HCT116 (cell line): ENCODE measurements around the gene MSI2. TPM values are rescaled to one million over a fixed set of nuclear protein-coding genes. Genes with fewer than 3 reads are reported as not detected.

Source experiments
- ATAC-seq: fragments of 200-7000 bp; cut with Tn5 transposase; 2 replicates; pipeline ENCODE4 v1.9.1; 2020; ENCODE audit warnings: mild to moderate bottlenecking, moderate library complexity
- BruUV-seq: library from RNA; stranded (reverse); fragments of 400-500 nt; replicated peaks from 2 replicates; lab custom pipeline; 2021; lab: Mats Ljungman, UMichigan
- CTCF ChIA-PET: fragments of 300-600 bp; sonication (Branson Sonifier 250); formaldehyde crosslinking; loops from one replicate; lab custom pipeline; 2021; ENCODE audit warnings: antibody characterized with exemption; lab: Charles Lee
- POLR2A ChIA-PET: fragments of 300-600, 350-600 bp; sonication (Branson Sonifier 250); formaldehyde crosslinking; loops from one replicate; lab custom pipeline; 2021; ENCODE audit warnings: antibody characterized with exemption; lab: Charles Lee
- RAD21 ChIA-PET, 2 experiments: fragments of 300-600 bp; sonication (Branson Sonifier 250); formaldehyde crosslinking; loops; one replicate each; lab custom pipeline; 2023; ENCODE audit warnings: low total read pairs in 2 of 2; ENCODE audit not compliant: uncharacterized antibody in 2 of 2, unreplicated experiment in 2 of 2, low non-redundant PET in 1 of 2; lab: Charles Lee
- DNase-seq: peaks from one replicate; pipeline ENCODE4 v3.0.0-alpha.2; 2010; ENCODE audit warnings: low read depth, low spot score
- H2AFZ ChIP-seq: fragments of 200-600 bp; shearing (Covaris generic), sonication (generic); 2 replicates; pipeline ENCODE4 v1.6.1; 2017; ENCODE audit warnings: low read depth, mixed run types, mixed read lengths, antibody characterized with exemption, low read length; ENCODE audit not compliant: poor library complexity, severe bottlenecking
- H3K27ac ChIP-seq: 2 replicates; pipeline ENCODE4 v1.5.1; 2012; ENCODE audit warnings: low read depth, low read length
- H3K27me3 ChIP-seq: fragments of 200-600 bp; sonication (generic); 2 replicates; pipeline ENCODE4 v1.6.1; 2016; ENCODE audit warnings: mixed run types, low read length, mixed read lengths; ENCODE audit not compliant: insufficient read depth
- H3K36me3 ChIP-seq, 2 experiments: fragments of 200-500 bp in 1 of 2; fragments of 200-600 bp in 1 of 2; sonication (Bioruptor generic) in 1 of 2; sonication (generic) in 1 of 2; 2 replicates each; pipeline versions ENCODE4 v1.5.1 to v1.6.1; 2014 to 2016; ENCODE audit warnings: low read length in 2 of 2, inconsistent platforms in 1 of 2, mixed read lengths in 1 of 2, mixed run types in 1 of 2; ENCODE audit not compliant: insufficient read depth in 2 of 2, control insufficient read depth in 1 of 2
- H3K4me1 ChIP-seq, 2 experiments: fragments of 200-600 bp in 1 of 2; sonication (generic) in 1 of 2; 2 replicates each; pipeline versions ENCODE4 v1.5.1 to v1.6.1; 2012 to 2017; ENCODE audit warnings: low read length in 2 of 2, inconsistent platforms in 1 of 2, mild to moderate bottlenecking in 1 of 2, mixed read lengths in 1 of 2, mixed run types in 1 of 2, moderate library complexity in 1 of 2; ENCODE audit not compliant: insufficient read depth in 2 of 2, control insufficient read depth in 1 of 2
- H3K4me2 ChIP-seq: fragments of 200-600 bp; sonication (generic); 2 replicates; pipeline ENCODE4 v1.6.1; 2017; ENCODE audit warnings: mixed run types, low read length, mixed read lengths
- H3K4me3 ChIP-seq, 2 experiments: fragments of 200-600 bp in 1 of 2; sonication (generic) in 1 of 2; replicated peaks in 1 of 2; 2 replicates each; pipeline ENCODE4 v1.5.1; 2011 to 2016; ENCODE audit warnings: low read length in 2 of 2, control low read depth in 1 of 2, low read depth in 1 of 2, mild to moderate bottlenecking in 1 of 2, mixed read lengths in 1 of 2, mixed run types in 1 of 2
- H3K79me2 ChIP-seq: fragments of 200-600 bp; sonication (generic); 2 replicates; pipeline ENCODE4 v1.6.1; 2017; ENCODE audit warnings: mild to moderate bottlenecking, mixed run types, low read length, moderate library complexity, mixed read lengths; ENCODE audit not compliant: insufficient read depth
- H3K9ac ChIP-seq: fragments of 200-600 bp; sonication (generic); 2 replicates; pipeline ENCODE4 v1.6.1; 2016; ENCODE audit warnings: low read length, mixed read lengths
- H3K9me2 ChIP-seq: fragments of 200-600 bp; sonication (generic), shearing (Covaris generic); 2 replicates; pipeline ENCODE4 v1.6.1; 2017; ENCODE audit warnings: mixed run types, mild to moderate bottlenecking, moderate library complexity; ENCODE audit not compliant: insufficient read depth
- H3K9me3 ChIP-seq, 2 experiments: fragments of 200-500 bp in 1 of 2; fragments of 200-600 bp in 1 of 2; sonication (Bioruptor generic) in 1 of 2; sonication (generic) in 1 of 2; 2 replicates each; pipeline ENCODE4 v1.6.1; 2014 to 2017; ENCODE audit warnings: low read length in 2 of 2, mixed read lengths in 2 of 2, inconsistent platforms in 1 of 2, low read depth in 1 of 2, mild to moderate bottlenecking in 1 of 2, mixed run types in 1 of 2, moderate library complexity in 1 of 2; ENCODE audit not compliant: control insufficient read depth in 1 of 2, insufficient read depth in 1 of 2
- H4K20me1 ChIP-seq: fragments of 200-600 bp; sonication (generic), shearing (Covaris generic); 2 replicates; pipeline ENCODE4 v1.6.1; 2017; ENCODE audit warnings: mixed run types, mild to moderate bottlenecking, moderate library complexity; ENCODE audit not compliant: insufficient read depth
- CBX3 ChIP-seq: IDR thresholded peaks from 2 replicates; pipeline ENCODE4 v1.6.1; 2012; ENCODE audit warnings: low read depth
- JUND ChIP-seq: IDR thresholded peaks from 2 replicates; pipeline ENCODE4 v1.6.1; 2012
- POLR2AphosphoS5 ChIP-seq: IDR thresholded peaks from 2 replicates; pipeline ENCODE4 v1.6.1; 2011; ENCODE audit warnings: mild to moderate bottlenecking, low read depth, low read length, moderate library complexity
- SP1 ChIP-seq: IDR thresholded peaks from 2 replicates; pipeline ENCODE4 v1.6.1; 2012; ENCODE audit warnings: low read depth
- TCF7L2 ChIP-seq: IDR thresholded peaks from 2 replicates; pipeline ENCODE4 v1.7.0; 2011; ENCODE audit warnings: borderline replicate concordance, inconsistent platforms; ENCODE audit not compliant: insufficient read depth, insufficient read length; ENCODE audit errors: extremely low read depth
- ZFX ChIP-seq: fragments of 450-650 bp; IDR thresholded peaks from 2 replicates; pipeline ENCODE4 v1.6.1; 2017
- intact Hi-C: fragments of 100-400 bp; cut with micrococcal nuclease; formaldehyde crosslinking; loops from 2 replicates; pipeline ENCODE4 v1.10.0; 2022
- total RNA-seq: library from RNA; stranded (reverse); gene quantifications from one replicate; pipeline ENCODE4 v1.2.1, GENCODE V29; 2021; ENCODE audit not compliant: unreplicated experiment
- TF ChIP-seq, protein P1 (sequence below): IDR thresholded peaks from 2 replicates; pipeline ENCODE4 v1.6.1; 2012
- TF ChIP-seq, protein P2 (sequence below): IDR thresholded peaks from 2 replicates; pipeline ENCODE4 v1.6.1; 2011; ENCODE audit warnings: mild to moderate bottlenecking, low read length, moderate library complexity; ENCODE audit not compliant: insufficient replicate concordance; ENCODE audit errors: extremely low read depth

MSI2 gene
- total RNA-seq, 1 experiment from 2014 or later = 137 TPM

DNA sequence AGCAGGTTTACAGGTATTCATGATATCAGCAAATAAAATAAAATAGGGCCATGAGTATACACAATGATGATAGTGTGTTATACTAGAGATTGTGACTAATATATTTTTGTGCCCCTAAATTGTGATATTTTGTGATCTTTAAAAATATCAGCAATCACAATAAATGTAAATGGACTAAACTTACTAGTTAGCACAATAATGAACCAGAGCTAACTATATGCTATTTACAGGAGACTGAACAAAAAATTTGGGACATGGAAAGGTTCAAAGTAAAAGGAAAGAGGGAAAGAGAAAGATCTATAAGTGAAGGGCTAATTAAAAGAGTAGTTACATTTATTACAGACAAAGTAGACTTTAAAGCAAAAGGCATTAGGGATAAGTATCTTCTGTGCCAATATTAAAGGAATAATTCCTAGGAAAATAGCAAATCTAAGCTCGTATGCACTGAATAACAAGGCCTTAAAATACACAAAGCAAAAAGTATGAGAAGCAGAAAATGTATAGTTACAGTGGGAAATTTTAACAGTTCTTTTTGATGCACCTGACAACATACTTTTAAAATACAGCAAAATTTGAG, 5.0 kb upstream of the MSI2 start:
- Histone ChIP-seq H3K27me3 (no peaks in the 10 kb centered on the region), H3K4me2 (no peak overlapping the region), H3K9ac (no peak overlapping the region), H3K9me3 (peaks cover 3 to 7% of the 10 kb centered on the region in 2 experiments; a peak in 2 of 4 replicates), H3K4me1 (peaks cover 0 to 10% of the 10 kb centered on the region in 2 experiments; a peak in 2 of 4 replicates), H3K36me3 (no peaks in the 10 kb centered on the region), H3K79me2 (no peaks in the 10 kb centered on the region), H3K4me3 (no peak overlapping the region), H2AFZ (no peak overlapping the region), H3K9me2 (no peaks in the 10 kb centered on the region), H3K27ac (no peak overlapping the region), H4K20me1 (no peaks in the 10 kb centered on the region)
- ChIA-PET CTCF (interaction anchor here (4.2 kb wide), 1 partner anchor 8 kb away, joined by 43 read pairs; no protein-coding TSS in a partner anchor), RAD21 (no interaction called here), POLR2A (no interaction called here)
- ATAC-seq (no peak), DNase-seq (no peak)
- BruUV-seq = no TSS peak
- TF ChIP-seq TCF7L2 (no peak), ZFX (no peak), SP1 (no peak), POLR2AphosphoS5 (no peak), CBX3 (peak; percentile 52; the same call in 1 of the 2 replicates), JUND (0 out of 2 replicates have a peak, but pooled peaks have one; percentile 3)
- TF ChIP-seq, protein P1, sequence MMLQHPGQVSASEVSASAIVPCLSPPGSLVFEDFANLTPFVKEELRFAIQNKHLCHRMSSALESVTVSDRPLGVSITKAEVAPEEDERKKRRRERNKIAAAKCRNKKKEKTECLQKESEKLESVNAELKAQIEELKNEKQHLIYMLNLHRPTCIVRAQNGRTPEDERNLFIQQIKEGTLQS = no peak
- TF ChIP-seq, protein P2, sequence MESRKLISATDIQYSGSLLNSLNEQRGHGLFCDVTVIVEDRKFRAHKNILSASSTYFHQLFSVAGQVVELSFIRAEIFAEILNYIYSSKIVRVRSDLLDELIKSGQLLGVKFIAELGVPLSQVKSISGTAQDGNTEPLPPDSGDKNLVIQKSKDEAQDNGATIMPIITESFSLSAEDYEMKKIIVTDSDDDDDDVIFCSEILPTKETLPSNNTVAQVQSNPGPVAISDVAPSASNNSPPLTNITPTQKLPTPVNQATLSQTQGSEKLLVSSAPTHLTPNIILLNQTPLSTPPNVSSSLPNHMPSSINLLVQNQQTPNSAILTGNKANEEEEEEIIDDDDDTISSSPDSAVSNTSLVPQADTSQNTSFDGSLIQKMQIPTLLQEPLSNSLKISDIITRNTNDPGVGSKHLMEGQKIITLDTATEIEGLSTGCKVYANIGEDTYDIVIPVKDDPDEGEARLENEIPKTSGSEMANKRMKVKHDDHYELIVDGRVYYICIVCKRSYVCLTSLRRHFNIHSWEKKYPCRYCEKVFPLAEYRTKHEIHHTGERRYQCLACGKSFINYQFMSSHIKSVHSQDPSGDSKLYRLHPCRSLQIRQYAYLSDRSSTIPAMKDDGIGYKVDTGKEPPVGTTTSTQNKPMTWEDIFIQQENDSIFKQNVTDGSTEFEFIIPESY = no peak
- intact Hi-C loops = loop anchor here (5.0 kb wide), 1 partner anchor 171 kb away; no protein-coding TSS in a partner anchor
